ENCODE data around the gene OR52K1. TPM values are rescaled to one million over a fixed set of nuclear protein-coding genes. Genes with fewer than 3 reads are reported as not detected.

OR52K1 gene
- total and polyA plus RNA-seq, 8 donors: 0.09 to 0.86 (median 0.27) TPM

GRCh38 chr11:4466871-4467442 lies 15.5 kb upstream of the OR52K1 start:
- TF ChIP-seq CTCF (IDR thresholded peaks at IDR 0.05): no peak
- DNase-seq (no peak), ATAC-seq (no peak)
- intact Hi-C loops (cut with DNase I): no loop called here
- Histone ChIP-seq H3K4me3 (no peak overlapping the region), H3K27me3 (no peaks in the 10 kb centered on the region), H3K27ac (peak overlapping the region in 1 of 2 donors; percentile 74), H3K9me3 (peaks cover 0 to 20% of the 10 kb centered on the region in 2 donors), H3K4me1 (peaks cover 0 to 19% of the 10 kb centered on the region in 2 donors), H3K36me3 (no peaks in the 10 kb centered on the region)

- Histone ChIP-seq H3K9me3 (peaks cover 0 to 20% of the 10 kb centered on the region in 2 donors), H3K27me3 (no peaks in the 10 kb centered on the region), H3K27ac (peak overlapping the region in 1 of 2 donors; percentile 74), H3K36me3 (no peaks in the 10 kb centered on the region), H3K4me3 (no peak overlapping the region), H3K4me1 (peaks cover 0 to 19% of the 10 kb centered on the region in 2 donors)
- intact Hi-C loops (cut with DNase I): no loop called here
- ATAC-seq: no peak
- no peak for DNase-seq
- no peak for TF ChIP-seq CTCF (IDR thresholded peaks at IDR 0.05)
Measured at GRCh38 chr11:4467811-4468606, 14.4 kb upstream of the OR52K1 start.

GRCh38 chr11:4479644-4480043 lies 2.8 kb upstream of the OR52K1 start:
- no peak for TF ChIP-seq CTCF (IDR thresholded peaks at IDR 0.05)
- ATAC-seq: no peak
- no peaks in the 10 kb centered on the region for H3K27me3 ChIP-seq
- intact Hi-C loops (cut with DNase I): no loop called here
- peaks cover 0 to 27% of the 10 kb centered on the region in 2 donors for H3K4me1 ChIP-seq
- no peak overlapping the region for H3K4me3 ChIP-seq
- H3K27ac ChIP-seq: no peak overlapping the region
- H3K9me3 ChIP-seq: no peaks in the 10 kb centered on the region
- DNase-seq: no peak
- no peaks in the 10 kb centered on the region for H3K36me3 ChIP-seq

GRCh38 chr11:4480577-4481239 lies 1.7 kb upstream of the OR52K1 start:
- Histone ChIP-seq H3K36me3 (no peaks in the 10 kb centered on the region), H3K27me3 (no peaks in the 10 kb centered on the region), H3K4me3 (no peak overlapping the region), H3K27ac (no peak overlapping the region), H3K4me1 (peaks cover 0 to 27% of the 10 kb centered on the region in 2 donors), H3K9me3 (no peaks in the 10 kb centered on the region)
- ATAC-seq (no peak), DNase-seq (no peak)
- no peak for TF ChIP-seq CTCF (IDR thresholded peaks at IDR 0.05)
- intact Hi-C loops (cut with DNase I): no loop called here

GRCh38 chr11:4481240-4481582 lies 1.2 kb upstream of the OR52K1 start:
- no peak for TF ChIP-seq CTCF (IDR thresholded peaks at IDR 0.05)
- Histone ChIP-seq H3K36me3 (no peaks in the 10 kb centered on the region), H3K4me1 (peaks cover 0 to 27% of the 10 kb centered on the region in 2 donors), H3K27ac (no peak overlapping the region), H3K4me3 (no peak overlapping the region), H3K9me3 (no peaks in the 10 kb centered on the region), H3K27me3 (no peaks in the 10 kb centered on the region)
- intact Hi-C loops (cut with DNase I): no loop called here
- ATAC-seq (no peak), DNase-seq (no peak)
